ENCODE measurements around the gene RALGAPA2.

Gene RALGAPA2

DNA sequence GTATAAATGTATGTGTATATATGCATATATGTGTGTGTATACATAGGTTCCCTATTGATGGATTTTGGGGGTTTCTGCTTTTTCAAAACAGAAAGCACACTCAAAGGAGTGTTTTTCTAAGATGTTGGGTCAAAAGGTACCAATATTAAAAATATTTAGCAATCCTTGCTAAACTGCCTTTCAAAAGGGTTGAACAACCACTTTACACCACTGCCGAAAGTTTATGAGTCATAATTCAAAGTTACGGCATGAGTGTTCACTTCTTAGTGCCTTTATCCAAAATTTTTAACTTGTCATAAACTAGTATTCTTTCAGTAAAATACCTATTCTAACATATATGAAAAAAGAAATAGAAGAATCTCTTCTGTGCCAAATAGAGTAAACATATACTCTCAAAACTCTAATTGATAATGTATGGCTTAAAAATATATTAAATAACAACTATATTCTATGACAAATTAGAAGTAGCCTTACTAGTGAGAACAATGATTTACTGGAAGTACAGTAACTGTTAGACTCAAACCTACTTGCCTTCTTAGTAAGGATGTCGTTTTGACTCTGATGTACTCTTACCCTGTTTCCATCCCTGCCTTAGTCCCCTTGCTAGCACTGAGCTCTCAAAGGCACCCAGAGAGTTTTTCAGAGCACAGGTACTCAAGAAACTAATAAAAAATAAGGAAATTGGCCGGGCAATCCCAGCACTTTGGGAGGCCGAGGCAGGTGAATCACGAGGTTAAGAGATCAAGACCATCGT, 208.5 kb downstream of the RALGAPA2 start:
- no peak for TF ChIP-seq CTCF (IDR thresholded peaks at IDR 0.05; ENCODE audit: low read depth, low read length)
- no peak for TF ChIP-seq POLR2A (IDR thresholded peaks at IDR 0.05; ENCODE audit: extremely low read depth, insufficient read length)
- no peak for TF ChIP-seq MYC (IDR thresholded peaks at IDR 0.05; ENCODE audit: low read depth, low read length)
- TF ChIP-seq, protein P1, sequence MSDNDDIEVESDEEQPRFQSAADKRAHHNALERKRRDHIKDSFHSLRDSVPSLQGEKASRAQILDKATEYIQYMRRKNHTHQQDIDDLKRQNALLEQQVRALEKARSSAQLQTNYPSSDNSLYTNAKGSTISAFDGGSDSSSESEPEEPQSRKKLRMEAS (IDR thresholded peaks at IDR 0.05; ENCODE audit: low read depth, low read length), result no peak

DNA sequence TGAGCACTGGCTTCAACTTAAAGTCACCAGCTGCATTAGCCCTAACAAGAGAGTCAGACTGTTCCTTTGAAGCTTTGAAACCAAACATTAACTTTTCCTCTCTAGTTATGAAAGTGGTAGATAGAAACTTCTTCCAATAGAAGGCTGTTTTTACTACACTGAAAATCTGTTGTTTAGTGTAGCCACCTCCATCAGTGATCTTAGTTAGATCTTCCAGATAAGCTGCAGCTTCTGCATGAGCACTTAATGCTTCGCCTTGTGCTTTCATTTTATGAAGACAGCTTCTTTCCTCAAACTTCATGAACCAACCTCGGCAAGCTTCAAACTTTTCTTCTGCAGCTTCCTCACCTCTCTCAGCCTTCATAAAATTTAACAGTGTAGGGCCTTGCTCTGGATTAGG, 211.3 kb downstream of the RALGAPA2 start:
- no peak for DNase-seq (ENCODE audit: low read depth)
- TF ChIP-seq, protein P1 (IDR thresholded peaks at IDR 0.05; ENCODE audit: low read depth, low read length), result no peak
- TF ChIP-seq POLR2A (IDR thresholded peaks at IDR 0.05; ENCODE audit: extremely low read depth, insufficient read length), result no peak
- no peak for TF ChIP-seq CTCF (IDR thresholded peaks at IDR 0.05; ENCODE audit: low read depth, low read length)
- TF ChIP-seq MYC (IDR thresholded peaks at IDR 0.05; ENCODE audit: low read depth, low read length), result no peak
- H3K4me3 ChIP-seq (ENCODE audit: low read depth, low read length), result no peak overlapping the region

More for the DNA sequence above, 208.5 kb downstream of the RALGAPA2 start:
- no peak for DNase-seq (ENCODE audit: low read depth)
- H3K4me3 ChIP-seq (ENCODE audit: low read depth, low read length), result no peak overlapping the region

DNA sequence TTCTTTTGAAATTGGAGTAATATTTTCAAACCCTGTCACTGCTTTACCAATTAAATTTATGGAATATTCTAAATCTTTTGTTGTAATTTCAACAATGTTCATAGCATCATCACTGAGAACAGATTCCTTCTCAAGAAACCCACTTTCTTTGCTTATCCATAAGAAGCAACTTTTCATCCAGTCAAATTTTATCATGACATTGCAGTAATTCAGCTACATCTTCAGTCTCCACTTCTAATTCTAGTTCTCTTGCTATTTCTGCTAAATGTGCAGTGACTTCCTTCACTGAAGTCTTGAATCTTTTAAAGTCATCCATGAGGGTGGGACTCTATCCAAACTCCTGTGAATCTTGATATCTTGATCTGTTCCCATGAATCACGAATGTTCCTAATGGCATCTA, 212.1 kb downstream of the RALGAPA2 start:
- TF ChIP-seq, protein P1 (IDR thresholded peaks at IDR 0.05; ENCODE audit: low read depth, low read length), result no peak
- TF ChIP-seq CTCF (IDR thresholded peaks at IDR 0.05; ENCODE audit: low read depth, low read length), result no peak
- no peak for TF ChIP-seq POLR2A (IDR thresholded peaks at IDR 0.05; ENCODE audit: extremely low read depth, insufficient read length)
- H3K4me3 ChIP-seq (ENCODE audit: low read depth, low read length), result no peak overlapping the region

DNA sequence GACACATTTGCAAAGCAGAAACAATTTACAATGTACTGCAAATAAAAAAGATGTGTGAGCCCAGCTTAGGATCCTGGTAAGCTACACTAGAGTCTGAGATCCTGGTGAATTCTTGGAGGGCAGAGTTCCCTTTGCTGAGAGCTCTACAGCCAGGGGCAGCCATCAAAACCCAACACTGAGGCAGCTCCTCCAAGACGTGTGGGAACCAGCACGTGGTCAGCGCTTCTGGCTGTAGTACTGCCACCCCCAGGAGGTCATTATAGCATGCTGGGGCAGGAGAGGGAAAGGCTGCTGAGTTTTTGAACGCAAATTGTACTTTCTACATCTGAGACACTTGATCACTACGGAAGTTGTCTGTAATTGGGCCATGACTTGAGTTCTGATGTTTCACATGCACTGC, 213.0 kb downstream of the RALGAPA2 start:
- DNase-seq (ENCODE audit: low read depth), result no peak
- H3K4me3 ChIP-seq (ENCODE audit: low read depth, low read length), result no peak overlapping the region
- TF ChIP-seq, protein P1 (IDR thresholded peaks at IDR 0.05; ENCODE audit: low read depth, low read length), result no peak
- TF ChIP-seq CTCF (IDR thresholded peaks at IDR 0.05; ENCODE audit: low read depth, low read length), result no peak
- TF ChIP-seq MYC (IDR thresholded peaks at IDR 0.05; ENCODE audit: low read depth, low read length), result no peak
- TF ChIP-seq POLR2A (IDR thresholded peaks at IDR 0.05; ENCODE audit: extremely low read depth, insufficient read length), result no peak

More for the DNA sequence above, 212.1 kb downstream of the RALGAPA2 start:
- DNase-seq (ENCODE audit: low read depth), result no peak

- DNase-seq (ENCODE audit: low read depth), result no peak
- H3K4me3 ChIP-seq (ENCODE audit: low read depth, low read length), result no peak overlapping the region
- no peak for TF ChIP-seq MYC (IDR thresholded peaks at IDR 0.05; ENCODE audit: low read depth, low read length)
- TF ChIP-seq CTCF (IDR thresholded peaks at IDR 0.05; ENCODE audit: low read depth, low read length), result no peak
- no peak for TF ChIP-seq POLR2A (IDR thresholded peaks at IDR 0.05; ENCODE audit: extremely low read depth, insufficient read length)
- TF ChIP-seq, protein P1 (IDR thresholded peaks at IDR 0.05; ENCODE audit: low read depth, low read length), result no peak
These were observed 214.2 kb downstream of the RALGAPA2 start for GRCh38 chr20:20498076-20498861.
